Measurements from ENCODE around the gene VDAC2.

VDAC2 gene

GRCh38 chr10:75253281-75254220, 43.0 kb downstream of the VDAC2 start:
- DNase-seq (ENCODE audit: low read depth in 2 of 2), result no peak

DNA sequence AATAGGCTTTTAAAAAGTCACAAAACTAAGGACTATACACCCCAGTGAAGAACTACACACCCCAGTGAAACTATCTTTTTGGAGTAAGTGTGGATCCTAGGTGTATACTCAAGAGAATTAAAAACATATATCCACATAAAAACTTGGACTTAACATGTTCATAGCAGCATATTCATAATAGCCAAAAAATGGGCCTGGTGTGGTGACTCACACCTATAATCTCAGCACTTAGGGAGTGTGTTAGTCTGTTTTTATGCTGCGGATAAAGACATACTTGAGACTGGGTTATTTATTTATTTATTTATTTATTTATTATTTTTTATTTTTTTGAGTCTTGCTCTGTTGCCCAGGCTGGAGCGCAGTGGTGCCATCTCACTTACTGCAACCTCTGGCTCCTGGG, 44.1 kb downstream of the VDAC2 start:
- no peak for DNase-seq (ENCODE audit: low read depth in 2 of 2)

- DNase-seq (ENCODE audit: low read depth in 2 of 2), result no peak
These were observed 50.4 kb downstream of the VDAC2 start for GRCh38 chr10:75260990-75261389.

- no peak for DNase-seq (ENCODE audit: low read depth in 2 of 2)
These were observed 51.5 kb downstream of the VDAC2 start for GRCh38 chr10:75261813-75262705.

- no peak for DNase-seq (ENCODE audit: low read depth in 2 of 2)
These were observed 53.2 kb downstream of the VDAC2 start for GRCh38 chr10:75263806-75264205.

- no peak for DNase-seq (ENCODE audit: low read depth in 2 of 2)
These were observed 55.3 kb downstream of the VDAC2 start for GRCh38 chr10:75265856-75266255.

DNA sequence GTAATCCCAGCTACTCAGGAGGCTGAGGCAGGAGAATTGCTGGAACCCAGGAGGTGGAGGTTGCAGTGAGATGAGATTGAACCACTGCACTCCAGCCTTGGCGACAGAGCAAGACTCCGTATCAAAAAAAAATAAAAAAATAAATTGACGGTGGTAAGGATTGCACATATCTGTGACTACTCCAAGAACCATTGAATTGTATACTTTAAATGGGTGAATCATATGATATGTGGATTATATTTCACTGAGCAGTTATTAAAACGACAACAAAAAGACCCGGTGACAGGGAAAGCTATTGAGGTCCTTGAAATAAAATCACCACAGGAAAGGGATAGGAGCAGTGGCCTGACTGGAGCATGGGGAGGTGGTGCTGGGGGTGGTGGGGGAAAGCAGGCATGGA, 56.3 kb downstream of the VDAC2 start:
- DNase-seq (ENCODE audit: low read depth in 2 of 2), result no peak

- DNase-seq (ENCODE audit: low read depth in 2 of 2), result no peak
These were observed 59.0 kb downstream of the VDAC2 start for GRCh38 chr10:75269605-75270004.

DNA sequence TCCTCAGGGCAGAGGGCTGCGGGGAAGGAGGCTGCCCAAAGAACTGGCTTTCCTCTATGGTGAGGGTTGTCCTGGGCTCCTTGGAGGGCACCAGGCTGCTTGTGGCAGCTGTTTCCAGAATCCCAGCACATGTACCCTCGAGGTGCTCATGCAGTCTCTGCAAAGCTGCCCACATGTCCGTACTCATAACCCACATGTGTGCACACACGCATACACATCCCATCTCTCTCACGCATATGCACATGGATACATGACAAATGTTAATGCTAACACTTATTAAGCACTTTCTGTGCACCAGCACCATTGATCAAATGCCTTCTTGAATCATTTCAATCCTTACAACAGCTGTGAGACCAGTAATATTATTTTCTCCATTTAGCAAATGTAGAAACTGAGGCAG, 61.5 kb downstream of the VDAC2 start:
- DNase-seq (ENCODE audit: low read depth in 2 of 2), result no peak

DNA sequence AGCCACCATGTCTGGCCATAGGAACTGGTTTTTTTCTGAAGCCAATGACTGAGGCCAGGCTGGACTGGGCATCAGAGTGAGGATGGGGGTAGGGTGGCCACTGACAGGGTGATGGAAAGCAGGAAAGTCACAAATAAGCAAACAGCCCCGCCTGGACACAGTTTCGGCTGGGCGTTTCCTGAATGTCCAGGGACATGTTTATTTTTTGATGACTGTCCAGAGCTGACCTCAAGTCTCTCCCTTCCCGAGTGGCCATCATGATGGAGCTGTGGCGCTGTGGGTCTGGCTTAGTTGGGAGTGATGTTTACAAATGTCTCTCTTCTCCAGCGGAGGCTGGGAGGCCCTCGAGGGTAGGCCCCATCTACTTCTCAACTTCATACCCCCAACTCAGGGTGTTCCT, 62.3 kb downstream of the VDAC2 start:
- no peak for DNase-seq (ENCODE audit: low read depth in 2 of 2)

- no peak for DNase-seq (ENCODE audit: low read depth in 2 of 2)
These were observed 65.7 kb downstream of the VDAC2 start for GRCh38 chr10:75276069-75276872.

DNA sequence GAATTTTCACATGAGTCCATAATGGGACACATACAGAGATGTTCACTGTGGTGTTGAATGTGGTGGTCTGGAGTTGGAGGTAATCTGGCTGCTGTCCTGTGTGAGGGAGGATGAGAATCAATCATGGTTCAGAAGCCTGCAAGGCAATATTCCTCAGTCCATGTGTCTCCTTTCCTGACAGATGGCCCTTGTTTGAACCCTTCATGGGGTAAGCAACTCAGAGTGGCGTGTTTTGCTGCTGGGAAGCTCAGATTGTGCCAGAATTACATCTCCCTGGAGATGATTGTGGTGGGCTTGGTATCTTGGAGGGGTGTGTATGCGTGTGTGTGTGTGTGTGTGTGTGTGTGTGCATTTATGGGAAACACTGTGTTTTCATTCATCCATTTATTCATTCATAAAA, 69.6 kb downstream of the VDAC2 start:
- no peak for DNase-seq (ENCODE audit: low read depth in 2 of 2)

All from stimulated activated CD4-positive, alpha-beta T cell treated with anti-CD3 and anti-CD28 coated beads, Interleukin-15, amount 100 ng/mL, for 48 hours (primary cell).